ENCODE measurements around the gene DPP7.

The DPP7 gene

GRCh38 chr9:137099231-137099630, 15.3 kb downstream of the DPP7 start:
- H3K27ac ChIP-seq (ENCODE audit: extremely low read depth, low read depth, low read length) = no peak overlapping the region
- peaks cover 0 to 85% of the 10 kb centered on the region in 2 experiments; a peak in 2 of 3 replicates for H3K36me3 ChIP-seq (ENCODE audit: control insufficient read depth in 2 of 2, insufficient read depth in 1 of 2, low read length in 2 of 2)
- CTCF ChIA-PET = no interaction called here
- TF ChIP-seq ZNF394 (tag by site-specific recombination; IDR thresholded peaks at IDR 0.05; ENCODE audit: borderline replicate concordance) = no peak
- TF ChIP-seq ZNF580 (tag by site-specific recombination; IDR thresholded peaks at IDR 0.05) = no peak
- no peak for TF ChIP-seq ZFP3 (tag by site-specific recombination; IDR thresholded peaks at IDR 0.05; ENCODE audit: low read depth)
- no peak for TF ChIP-seq HOXD13 (CRISPR knock-in tag; IDR thresholded peaks at IDR 0.05; ENCODE audit: borderline replicate concordance)
- TF ChIP-seq ZNF518A (tag by site-specific recombination; conservative IDR thresholded peaks at IDR 0.05; ENCODE audit: low read depth) = no peak
- POLR2A ChIA-PET = no interaction called here
- H3K9me3 ChIP-seq (ENCODE audit: control insufficient read depth, insufficient read depth, low read depth, low read length) = no peaks in the 10 kb centered on the region
- H3K4me1 ChIP-seq (ENCODE audit: control insufficient read depth, insufficient read depth, low read length) = no peaks in the 10 kb centered on the region
- no peak overlapping the region for H3K4me3 ChIP-seq (ENCODE audit: low read depth, low read length)

- H3K27ac ChIP-seq (ENCODE audit: extremely low read depth, low read depth, low read length) = no peak overlapping the region
- CTCF ChIA-PET = no interaction called here
- peaks cover 0 to 76% of the 10 kb centered on the region in 2 experiments; a peak in 2 of 3 replicates for H3K36me3 ChIP-seq (ENCODE audit: control insufficient read depth in 2 of 2, insufficient read depth in 1 of 2, low read length in 2 of 2)
- TF ChIP-seq ZNF114 (tag by site-specific recombination; IDR thresholded peaks at IDR 0.05) (no peak), MEIS1 (CRISPR knock-in tag; IDR thresholded peaks at IDR 0.05; ENCODE audit: borderline replicate concordance) (no peak), ZNF292 (tag by site-specific recombination; IDR thresholded peaks at IDR 0.05; ENCODE audit: borderline replicate concordance, low read depth) (no peak), PRDM6 (tag by site-specific recombination; IDR thresholded peaks at IDR 0.05) (no peak), GFI1B (tag by site-specific recombination; IDR thresholded peaks at IDR 0.05) (no peak), ZNF529 (tag by site-specific recombination; IDR thresholded peaks at IDR 0.05; ENCODE audit: insufficient replicate concordance) (no peak), TCF7L2 (IDR thresholded peaks at IDR 0.05; ENCODE audit: borderline replicate concordance, low read depth, low read length) (no peak), INSM2 (tag by site-specific recombination; IDR thresholded peaks at IDR 0.05) (no peak), ZNF76 (tag by site-specific recombination; IDR thresholded peaks at IDR 0.05; ENCODE audit: borderline replicate concordance, low read depth) (no peak)
- H3K4me1 ChIP-seq (ENCODE audit: control insufficient read depth, insufficient read depth, low read length) = no peaks in the 10 kb centered on the region
- POLR2A ChIA-PET = interaction anchor here (1.2 kb wide), 1 partner anchor 11 kb away, joined by 3 read pairs; the partner anchor contains the start of gene MAN1B1
- H3K4me3 ChIP-seq (ENCODE audit: low read depth, low read length) = no peak overlapping the region
- H3K9me3 ChIP-seq (ENCODE audit: control insufficient read depth, insufficient read depth, low read depth, low read length) = no peaks in the 10 kb centered on the region
Measured at GRCh38 chr9:137097761-137098462, 16.6 kb downstream of the DPP7 start.
